NK-92 (cell line): ENCODE measurements around the gene TSPAN31.

Experiments
- DNase-seq: peaks from one replicate; lab custom pipeline; 2025; ENCODE audit not compliant: unreplicated experiment; lab: John Stamatoyannopoulos, UW

TSPAN31 gene

GRCh38 chr12:57751788-57752667 is 7.2 kb downstream of the TSPAN31 start, which contains the start of gene CDK4:
CDK4 (minus strand) TSS chr12:57752310; CDS start chr12:57751717, 593 bp downstream.
- peak; percentile 97 for DNase-seq

- no peak for DNase-seq
Measured at GRCh38 chr12:57752668-57753000, 7.8 kb downstream of the TSPAN31 start.

- DNase-seq = no peak
Measured at GRCh38 chr12:57753756-57754337, 9.0 kb downstream of the TSPAN31 start.

DNA sequence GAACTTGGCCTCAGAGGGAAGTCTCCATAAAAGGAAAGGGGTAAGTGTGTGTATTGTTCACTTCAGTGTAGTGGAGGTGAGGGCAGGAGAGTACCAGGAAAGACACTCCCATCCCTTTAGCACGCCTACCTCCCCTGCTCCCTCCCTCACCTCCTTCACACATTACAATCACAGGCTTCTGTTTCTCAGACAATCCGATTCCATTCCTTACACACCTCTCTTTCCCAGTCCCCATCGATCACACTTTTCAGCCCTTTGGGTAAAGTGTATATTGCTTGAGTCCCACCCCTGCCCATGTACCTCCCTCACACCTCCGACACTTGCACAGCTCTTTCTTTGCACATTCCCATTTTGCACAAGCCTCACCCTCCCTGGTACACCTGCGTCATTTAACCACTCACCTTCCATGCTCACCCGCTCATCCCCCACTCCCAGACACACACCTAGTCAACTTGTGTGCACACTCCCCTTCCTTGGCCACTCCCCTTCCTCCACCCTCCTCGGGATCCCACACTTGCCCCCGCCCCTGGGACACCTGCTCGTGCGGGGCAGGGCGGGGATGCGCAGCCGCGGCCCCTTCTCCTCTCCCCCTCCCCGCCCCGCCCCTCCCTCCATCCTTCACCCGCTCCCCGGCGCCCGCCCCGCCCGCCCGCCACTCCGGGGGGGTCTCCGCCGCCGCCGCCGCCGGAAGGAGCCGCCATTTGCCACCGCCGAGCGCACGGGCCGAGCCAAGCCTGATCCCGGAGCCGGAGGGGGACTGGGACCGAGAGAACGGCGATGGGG is 9.8 kb downstream of the TSPAN31 start, which contains the start of gene MARCHF9:
TSS of gene MARCHF9 (plus strand) at position 693 of the 783 bp plus-strand sequence. CDS start 426 bp downstream, outside the sequence.
- peak; percentile 27 for DNase-seq

GRCh38 chr12:57755194-57755453 is 10.3 kb downstream of the TSPAN31 start:
- DNase-seq = no peak

GRCh38 chr12:57755454-57756372 is 10.9 kb downstream of the TSPAN31 start:
- no peak for DNase-seq

DNA sequence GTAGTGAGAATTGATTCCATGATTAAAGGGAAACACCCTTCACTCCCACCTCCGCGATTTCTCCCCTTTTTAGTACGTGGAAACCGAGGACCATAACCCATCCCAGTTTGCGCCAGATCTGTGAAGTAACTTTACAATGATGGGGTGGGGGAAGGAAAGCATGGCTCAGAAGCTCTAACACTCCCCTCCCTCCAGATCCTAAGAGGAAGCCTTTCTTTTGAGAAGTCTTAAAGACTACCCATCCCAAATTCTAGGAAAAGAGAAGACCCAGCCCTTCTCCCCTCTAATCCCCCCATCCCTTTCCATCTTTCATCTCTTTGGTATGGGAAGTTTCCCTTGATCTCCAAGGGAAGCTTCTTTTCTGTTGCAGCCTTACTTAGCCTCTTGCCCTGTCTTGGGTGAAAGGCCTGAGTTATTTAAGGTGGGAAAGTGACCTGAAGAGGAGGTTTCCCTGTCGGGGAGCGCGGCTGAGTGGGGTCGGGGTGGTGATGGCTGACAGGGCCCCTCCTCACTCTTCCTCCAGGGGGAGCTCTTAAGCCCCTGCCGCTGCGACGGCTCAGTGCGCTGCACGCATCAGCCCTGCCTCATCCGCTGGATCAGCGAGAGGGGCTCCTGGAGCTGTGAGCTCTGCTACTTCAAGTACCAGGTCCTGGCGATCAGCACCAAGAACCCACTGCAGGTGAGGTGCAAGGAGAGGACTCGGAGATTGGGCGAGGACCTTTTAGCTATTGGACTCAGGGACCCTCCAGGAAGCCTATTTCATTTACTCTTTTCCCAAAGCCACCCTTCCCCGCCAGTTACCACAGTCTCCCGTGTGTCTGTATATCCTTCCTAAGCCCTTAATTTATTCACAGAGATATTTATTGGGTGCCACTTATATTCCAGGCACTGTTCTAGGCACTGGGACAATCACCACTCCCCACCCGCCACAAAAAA is 11.8 kb downstream of the TSPAN31 start:
- DNase-seq = no peak

DNA sequence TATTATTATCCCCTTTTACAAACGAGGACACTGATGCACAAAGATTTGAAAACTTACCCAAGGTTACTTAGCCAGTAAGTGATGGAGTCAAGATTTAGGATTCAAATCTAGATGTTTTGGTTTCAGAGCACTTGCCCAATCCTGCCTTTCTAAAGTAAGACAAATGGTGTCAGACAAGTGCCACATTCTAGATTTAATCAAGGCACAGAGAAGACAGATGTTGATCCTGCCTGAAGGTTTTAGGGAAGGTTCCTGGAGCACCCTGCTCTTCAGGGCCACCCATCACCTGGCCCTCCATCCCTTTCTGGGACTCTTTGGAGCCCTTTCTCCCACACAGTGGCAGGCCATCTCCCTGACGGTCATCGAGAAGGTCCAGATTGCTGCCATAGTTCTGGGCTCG is 12.9 kb downstream of the TSPAN31 start:
- no peak for DNase-seq

- DNase-seq = no peak
Measured at GRCh38 chr12:57758552-57759359, 13.9 kb downstream of the TSPAN31 start.

DNA sequence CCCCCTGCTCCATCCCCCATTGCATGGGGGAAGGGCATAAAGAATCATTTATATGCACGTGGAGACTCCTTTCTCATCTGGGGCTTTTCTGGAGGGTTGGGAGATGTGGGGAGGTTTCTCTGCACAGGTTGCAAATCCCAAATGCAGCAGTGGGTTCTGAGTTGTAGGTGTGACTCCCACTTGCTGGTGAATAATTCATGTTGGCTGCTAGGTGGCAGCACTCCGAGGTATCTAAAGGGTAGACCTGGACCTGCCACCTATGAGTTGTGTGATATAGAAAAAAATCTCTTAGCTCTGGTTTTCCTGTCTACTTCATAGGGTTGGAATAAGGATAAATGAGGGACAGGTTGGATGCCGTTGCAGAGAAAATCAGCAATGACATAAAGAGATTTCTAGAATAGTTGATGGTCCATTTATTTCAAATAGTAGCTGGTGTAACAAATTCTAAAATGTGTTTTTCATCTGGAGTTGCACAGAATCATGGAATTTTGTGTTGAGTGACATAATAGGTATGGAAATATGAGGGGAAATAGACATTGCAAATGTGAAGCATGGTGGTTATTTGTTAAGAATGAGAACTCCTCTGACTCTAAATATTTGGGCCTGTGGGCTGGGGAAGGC is 14.6 kb downstream of the TSPAN31 start:
- no peak for DNase-seq

GRCh38 chr12:57760347-57760982 is 15.6 kb downstream of the TSPAN31 start:
- no peak for DNase-seq

GRCh38 chr12:57761391-57761998 is 16.7 kb downstream of the TSPAN31 start:
- DNase-seq = no peak

DNA sequence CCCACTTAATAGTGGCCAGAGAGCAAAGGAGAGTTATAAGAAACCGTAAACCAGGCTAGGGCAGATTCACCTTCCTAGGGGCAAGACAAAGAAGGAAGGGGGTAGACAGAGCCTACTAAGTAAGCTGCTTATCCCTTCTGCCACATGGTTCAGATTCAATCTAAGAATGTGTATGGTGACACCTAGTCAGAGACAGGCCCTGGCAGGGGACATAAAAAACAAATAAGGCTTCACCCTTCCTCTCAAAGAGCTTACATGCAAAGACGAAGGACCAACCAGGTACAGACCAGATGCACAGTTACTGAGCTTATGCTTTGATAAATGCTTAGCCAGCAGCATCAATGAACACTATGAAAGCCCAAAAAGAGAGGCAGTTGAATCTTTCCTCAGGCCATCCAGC is 17.6 kb downstream of the TSPAN31 start:
- DNase-seq = no peak

- DNase-seq = no peak
Measured at GRCh38 chr12:57763881-57764661, 19.2 kb downstream of the TSPAN31 start.

DNA sequence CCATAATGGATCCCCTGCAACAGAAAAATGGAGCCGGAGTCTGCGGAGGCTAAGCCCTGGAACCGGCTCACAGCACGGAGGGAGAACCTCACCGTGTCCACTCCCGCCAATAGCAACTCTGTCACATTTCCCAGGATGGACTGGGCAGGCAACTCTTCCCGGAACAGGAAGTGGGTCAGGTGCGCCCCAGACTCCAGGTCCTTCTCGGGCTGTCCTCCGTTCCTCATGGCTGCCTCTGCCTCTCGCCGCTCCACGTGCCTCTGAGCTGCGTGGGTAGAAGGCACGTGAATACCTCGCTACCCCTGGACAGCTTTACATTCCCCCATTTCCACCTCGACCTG is 19.8 kb downstream of the TSPAN31 start:
- DNase-seq = no peak

DNA sequence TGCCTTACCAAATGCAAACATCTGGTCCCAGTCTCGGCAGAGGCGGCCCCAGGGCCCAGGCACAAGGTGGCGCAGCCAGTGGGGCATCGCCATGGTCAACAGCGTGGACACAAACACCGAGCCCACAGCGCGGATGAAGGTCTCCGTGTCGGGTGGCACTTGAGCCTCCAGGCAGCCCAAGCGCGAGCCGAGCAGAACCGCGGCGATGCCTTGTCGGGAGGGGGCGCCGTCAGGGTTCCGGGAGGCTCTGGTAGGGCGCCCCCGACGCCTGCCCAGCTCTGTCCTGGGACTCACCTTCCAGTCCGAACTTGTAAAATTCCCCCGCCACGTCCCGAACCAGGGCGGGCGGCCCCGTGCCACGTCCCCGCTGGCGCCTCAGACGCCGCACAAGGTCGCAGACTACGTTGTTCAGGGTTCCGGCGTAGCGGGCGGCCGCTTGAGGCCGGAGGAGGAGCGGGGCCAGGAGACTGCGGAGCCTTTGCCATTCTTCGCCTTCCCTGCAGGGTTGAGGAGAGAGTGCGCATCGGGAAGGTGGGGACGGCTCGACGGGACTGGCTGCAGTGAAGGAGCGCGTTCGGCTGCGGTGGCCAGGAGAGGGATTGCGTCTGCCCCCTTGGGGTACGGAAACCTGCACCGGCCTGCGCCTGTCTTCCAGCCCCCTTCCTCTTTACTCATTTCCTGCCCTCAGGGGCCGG is 20.3 kb downstream of the TSPAN31 start:
- no peak for DNase-seq
